ENCODE measurements around the gene RGS3.

RGS3 gene

GRCh38 chr9:113580041-113580953, 116.8 kb downstream of the RGS3 start:
- in situ Hi-C loops (cut with HindIII; ENCODE audit: low pct_ligation_motif_present, low sequenced_read_pairs) = loop anchor here (10.0 kb wide), 1 partner anchor 75 kb away; no protein-coding TSS in a partner anchor
- no peak for DNase-seq
- Histone ChIP-seq H3K27ac (peak overlapping the region; percentile 67), H3K27me3 (replicated peaks) (no peaks in the 10 kb centered on the region), H3K36me3 (replicated peaks) (no peaks in the 10 kb centered on the region), H3K4me3 (ENCODE audit: low read depth, low read length) (no peak overlapping the region)
- TF ChIP-seq CTCF (IDR thresholded peaks at IDR 0.05; ENCODE audit: low read depth, low read length, missing control alignments) = no peak

- in situ Hi-C loops (cut with HindIII; ENCODE audit: low pct_ligation_motif_present, low sequenced_read_pairs) = loop anchor here (10.0 kb wide), 1 partner anchor 74 kb away; no protein-coding TSS in a partner anchor
- no peak overlapping the region for H3K27ac ChIP-seq
- H3K4me3 ChIP-seq (ENCODE audit: low read depth, low read length) = no peak overlapping the region
- no peaks in the 10 kb centered on the region for H3K27me3 ChIP-seq (replicated peaks)
- TF ChIP-seq CTCF (IDR thresholded peaks at IDR 0.05; ENCODE audit: low read depth, low read length, missing control alignments) = no peak
- no peaks in the 10 kb centered on the region for H3K36me3 ChIP-seq (replicated peaks)
- DNase-seq = no peak
These were observed 117.4 kb downstream of the RGS3 start for GRCh38 chr9:113580954-113581311.

- H3K4me3 ChIP-seq (ENCODE audit: low read depth, low read length) = no peak overlapping the region
- peak; percentile 46 for DNase-seq
- TF ChIP-seq CTCF (IDR thresholded peaks at IDR 0.05; ENCODE audit: low read depth, low read length, missing control alignments) = peak; percentile 58
- H3K36me3 ChIP-seq (replicated peaks) = no peaks in the 10 kb centered on the region
- H3K27me3 ChIP-seq (replicated peaks) = no peaks in the 10 kb centered on the region
- in situ Hi-C loops (cut with HindIII; ENCODE audit: low pct_ligation_motif_present, low sequenced_read_pairs) = loop anchor here (10.0 kb wide), 1 partner anchor 73 kb away; no protein-coding TSS in a partner anchor
- no peak overlapping the region for H3K27ac ChIP-seq
These were observed 118.6 kb downstream of the RGS3 start for GRCh38 chr9:113581865-113582697.

GRCh38 chr9:113582698-113583200, 119.2 kb downstream of the RGS3 start:
- no peaks in the 10 kb centered on the region for H3K36me3 ChIP-seq (replicated peaks)
- no peak overlapping the region for H3K27ac ChIP-seq
- DNase-seq = no peak
- H3K27me3 ChIP-seq (replicated peaks) = no peaks in the 10 kb centered on the region
- in situ Hi-C loops (cut with HindIII; ENCODE audit: low pct_ligation_motif_present, low sequenced_read_pairs) = loop anchor here (10.0 kb wide), 1 partner anchor 72 kb away; no protein-coding TSS in a partner anchor
- TF ChIP-seq CTCF (IDR thresholded peaks at IDR 0.05; ENCODE audit: low read depth, low read length, missing control alignments) = no peak
- H3K4me3 ChIP-seq (ENCODE audit: low read depth, low read length) = no peak overlapping the region

- Histone ChIP-seq H3K36me3 (replicated peaks) (no peaks in the 10 kb centered on the region), H3K27me3 (replicated peaks) (no peaks in the 10 kb centered on the region), H3K4me3 (ENCODE audit: low read depth, low read length) (no peak overlapping the region), H3K27ac (no peak overlapping the region)
- DNase-seq = no peak
- in situ Hi-C loops (cut with HindIII; ENCODE audit: low pct_ligation_motif_present, low sequenced_read_pairs) = loop anchor here (10.0 kb wide), 1 partner anchor 71 kb away; no protein-coding TSS in a partner anchor
- TF ChIP-seq CTCF (IDR thresholded peaks at IDR 0.05; ENCODE audit: low read depth, low read length, missing control alignments) = no peak
These were observed 120.2 kb downstream of the RGS3 start for GRCh38 chr9:113583511-113584427.

Data from brain microvascular endothelial cell (primary cell).